HFFc6 (cell line): ENCODE results near the gene OPN1LW. TPM values are rescaled to one million over a fixed set of nuclear protein-coding genes. Genes with fewer than 3 reads are reported as not detected.

Experiments
- DNase-seq: peaks from one replicate; pipeline ENCODE4 v3.0.0-alpha.2; 2018
- H3K27ac Mint-ChIP-seq: 2 replicates; pipeline ENCODE4 v1.8.0; 2020; ENCODE audit warnings: mild to moderate bottlenecking, mixed read lengths
- H3K27me3 Mint-ChIP-seq: 2 replicates; pipeline ENCODE4 v1.8.0; 2021; ENCODE audit warnings: mild to moderate bottlenecking, moderate library complexity, mixed read lengths; ENCODE audit not compliant: insufficient read depth
- H3K36me3 Mint-ChIP-seq: 2 replicates; pipeline ENCODE4 v1.8.0; 2021; ENCODE audit warnings: low read depth, mixed read lengths
- H3K4me1 Mint-ChIP-seq: 2 replicates; pipeline ENCODE4 v1.8.0; 2020; ENCODE audit warnings: low read depth, mixed read lengths
- H3K4me3 Mint-ChIP-seq: 2 replicates; pipeline ENCODE4 v1.8.0; 2020; ENCODE audit warnings: mild to moderate bottlenecking, moderate library complexity, mixed read lengths
- H3K9me3 Mint-ChIP-seq: 2 replicates; pipeline ENCODE4 v1.8.0; 2020; ENCODE audit warnings: mild to moderate bottlenecking, mixed read lengths
- CTCF ChIP-seq: fragments of 200-600 bp; sonication (generic); IDR thresholded peaks from 2 replicates; pipeline ENCODE4 v1.5.0; 2021; ENCODE audit warnings: antibody characterized with exemption, mild to moderate bottlenecking
- total RNA-seq, 6 experiments: library from RNA; stranded (reverse); fragmentation: NEBNext Ultra II Directional; extraction: Animal tissue kit (Norgen Biotek cat#: 25700); gene quantifications; 2 replicates in 1 of 6; 3 replicates in 5 of 6; pipeline ENCODE4 v1.2.3, GENCODE V29; 2021

OPN1LW gene
- total RNA-seq, 6 experiments from 2014 or later = not detected

GRCh38 chrX:154123241-154124219, 20.5 kb upstream of the OPN1LW start:
- H3K27ac Mint-ChIP-seq = no peak overlapping the region
- H3K9me3 Mint-ChIP-seq = no peaks in the 10 kb centered on the region
- H3K4me1 Mint-ChIP-seq = no peaks in the 10 kb centered on the region
- no peak for TF ChIP-seq CTCF
- H3K36me3 Mint-ChIP-seq = no peaks in the 10 kb centered on the region
- no peak for DNase-seq
- no peak overlapping the region for H3K4me3 Mint-ChIP-seq
- H3K27me3 Mint-ChIP-seq = peaks cover 12% of the 10 kb centered on the region

- no peaks in the 10 kb centered on the region for H3K9me3 Mint-ChIP-seq
- H3K36me3 Mint-ChIP-seq = no peaks in the 10 kb centered on the region
- no peak overlapping the region for H3K4me3 Mint-ChIP-seq
- H3K27me3 Mint-ChIP-seq = peaks cover 9% of the 10 kb centered on the region
- H3K27ac Mint-ChIP-seq = no peak overlapping the region
- no peak for TF ChIP-seq CTCF
- H3K4me1 Mint-ChIP-seq = no peaks in the 10 kb centered on the region
- no peak for DNase-seq
These were observed 18.5 kb upstream of the OPN1LW start for GRCh38 chrX:154125391-154126040.

GRCh38 chrX:154126101-154126500, 17.9 kb upstream of the OPN1LW start:
- H3K4me1 Mint-ChIP-seq = no peaks in the 10 kb centered on the region
- no peaks in the 10 kb centered on the region for H3K9me3 Mint-ChIP-seq
- no peaks in the 10 kb centered on the region for H3K36me3 Mint-ChIP-seq
- TF ChIP-seq CTCF = no peak
- no peak overlapping the region for H3K27ac Mint-ChIP-seq
- H3K27me3 Mint-ChIP-seq = peaks cover 9% of the 10 kb centered on the region
- no peak for DNase-seq
- no peak overlapping the region for H3K4me3 Mint-ChIP-seq

- H3K36me3 Mint-ChIP-seq = no peaks in the 10 kb centered on the region
- no peak for TF ChIP-seq CTCF
- H3K4me3 Mint-ChIP-seq = no peak overlapping the region
- H3K27ac Mint-ChIP-seq = no peak overlapping the region
- no peaks in the 10 kb centered on the region for H3K9me3 Mint-ChIP-seq
- H3K4me1 Mint-ChIP-seq = no peaks in the 10 kb centered on the region
- DNase-seq = no peak
- H3K27me3 Mint-ChIP-seq = peaks cover 3% of the 10 kb centered on the region
These were observed 12.1 kb upstream of the OPN1LW start for GRCh38 chrX:154131955-154132354.

- TF ChIP-seq CTCF = no peak
- no peak for DNase-seq
- Mint-ChIP-seq H3K4me1 (no peaks in the 10 kb centered on the region), H3K27ac (no peak overlapping the region), H3K4me3 (no peak overlapping the region), H3K9me3 (no peaks in the 10 kb centered on the region), H3K27me3 (peaks cover 3% of the 10 kb centered on the region), H3K36me3 (no peaks in the 10 kb centered on the region)
These were observed 11.7 kb upstream of the OPN1LW start for GRCh38 chrX:154132366-154132765.
